SK-MEL-5 (cell line): Measurements from ENCODE around the gene SNRNP27. TPM values are rescaled to one million over a fixed set of nuclear protein-coding genes. Genes with fewer than 3 reads are reported as not detected.

Experiments used
- DNase-seq: peaks from one replicate; pipeline ENCODE4 v3.0.0-alpha.2; 2016; ENCODE audit warnings: low read depth, low spot score
- in situ Hi-C: cut with HindIII; loops from 2 replicates; pipeline ENCODE4 v1.10.0; 2016; ENCODE audit warnings: low sequenced_read_pairs, high pct_unique_total_duplicates, low pct_unique_long_range_greater_than_20kb
- total RNA-seq: library from RNA; depleted of rRNA; stranded (reverse); fragments of >200 nt; shearing (Covaris generic); gene quantifications from 2 replicates; pipeline ENCODE4 v1.2.3, GENCODE V29; 2014

SNRNP27 gene
- total RNA-seq, 1 experiment from 2014 or later = 70.1 TPM

GRCh38 chr2:69914164-69914949 is 20.6 kb downstream of the SNRNP27 start:
- in situ Hi-C loops = no loop called here

GRCh38 chr2:69914950-69915945 is 21.5 kb downstream of the SNRNP27 start, which contains the start of gene MXD1:
MXD1 (plus strand) TSS chr2:69915109; CDS start chr2:69915331, 222 bp downstream.
- no peak for DNase-seq
- in situ Hi-C loops = no loop called here

More at GRCh38 chr2:69914164-69914949, 20.6 kb downstream of the SNRNP27 start:
- DNase-seq = peak; percentile 100

GRCh38 chr2:69916106-69916505 is 22.4 kb downstream of the SNRNP27 start:
- no peak for DNase-seq
- in situ Hi-C loops = no loop called here

- in situ Hi-C loops = no loop called here
- DNase-seq = no peak
Measured at GRCh38 chr2:69917852-69918251, 24.1 kb downstream of the SNRNP27 start.

GRCh38 chr2:69918401-69918800 is 24.6 kb downstream of the SNRNP27 start:
- DNase-seq = no peak
- in situ Hi-C loops = no loop called here

- in situ Hi-C loops = no loop called here
Measured at GRCh38 chr2:69923116-69923515, 29.4 kb downstream of the SNRNP27 start.

GRCh38 chr2:69926849-69927515 is 33.2 kb downstream of the SNRNP27 start:
- DNase-seq = no peak
- in situ Hi-C loops = no loop called here

More at GRCh38 chr2:69923116-69923515, 29.4 kb downstream of the SNRNP27 start:
- no peak for DNase-seq

GRCh38 chr2:69931832-69932595 is 38.3 kb downstream of the SNRNP27 start:
- in situ Hi-C loops = no loop called here

GRCh38 chr2:69932596-69932922 is 38.8 kb downstream of the SNRNP27 start:
- in situ Hi-C loops = no loop called here

More at GRCh38 chr2:69931832-69932595, 38.3 kb downstream of the SNRNP27 start:
- no peak for DNase-seq

GRCh38 chr2:69933254-69933828 is 39.6 kb downstream of the SNRNP27 start:
- no peak for DNase-seq
- in situ Hi-C loops = no loop called here

More at GRCh38 chr2:69932596-69932922, 38.8 kb downstream of the SNRNP27 start:
- DNase-seq = no peak

GRCh38 chr2:69933839-69934613 is 40.3 kb downstream of the SNRNP27 start:
- no peak for DNase-seq
- in situ Hi-C loops = no loop called here

- no peak for DNase-seq
- in situ Hi-C loops = no loop called here
Measured at GRCh38 chr2:69934614-69934908, 40.8 kb downstream of the SNRNP27 start.

GRCh38 chr2:69935011-69935410 is 41.3 kb downstream of the SNRNP27 start:
- in situ Hi-C loops = no loop called here
- no peak for DNase-seq

- DNase-seq = no peak
- in situ Hi-C loops = no loop called here
Measured at GRCh38 chr2:69936906-69937305, 43.1 kb downstream of the SNRNP27 start.

GRCh38 chr2:69937968-69938367 is 44.2 kb downstream of the SNRNP27 start:
- no peak for DNase-seq
- in situ Hi-C loops = no loop called here

GRCh38 chr2:69939722-69940121 is 46.0 kb downstream of the SNRNP27 start:
- in situ Hi-C loops = no loop called here
- no peak for DNase-seq
